AG04450 (cell line): ENCODE results near the gene ZNF326. TPM values are rescaled to one million over a fixed set of nuclear protein-coding genes. Genes with fewer than 3 reads are reported as not detected.
"Not testable (repeated sequence)": the region's sequence is repeated elsewhere in the genome, so short reads cannot be mapped to it uniquely, and the experiment has no call there.

Experiments
- CTCF ChIA-PET: fragments of 300-600, 350-600 bp; formaldehyde crosslinking; extraction: SDS; loops from one replicate; lab custom pipeline; 2022; ENCODE audit warnings: antibody characterized with exemption, inconsistent platforms; lab: Charles Lee
- POLR2A ChIA-PET: fragments of 350-600 bp; formaldehyde crosslinking; extraction: SDS; loops from one replicate; lab custom pipeline; 2021; ENCODE audit warnings: antibody characterized with exemption, inconsistent platforms; lab: Yijun Ruan, JAX
- DNase-seq: peaks from one replicate; pipeline ENCODE4 v3.0.0-alpha.2; 2011; ENCODE audit warnings: low read depth, low spot score
- H3K27ac ChIP-seq: one replicate; pipeline ENCODE4 v1.5.1; 2012; ENCODE audit warnings: low read depth, low read length, control low read depth
- H3K27me3 ChIP-seq: one replicate; pipeline ENCODE4 v1.6.0; 2012; ENCODE audit warnings: low read length; ENCODE audit not compliant: control insufficient read depth, insufficient read depth
- H3K4me3 ChIP-seq: 2 replicates; pipeline ENCODE4 v1.5.1; 2011; ENCODE audit warnings: mild to moderate bottlenecking, low read depth, low read length, control low read depth
- H3K9me3 ChIP-seq: 2 replicates; pipeline ENCODE4 v1.5.1; 2012; ENCODE audit warnings: low read length; ENCODE audit not compliant: control insufficient read depth, insufficient read depth
- CTCF ChIP-seq: IDR thresholded peaks from 2 replicates; pipeline ENCODE4 v1.5.1; 2011; ENCODE audit warnings: low read depth, low read length, control low read depth, inconsistent platforms
- polyA plus RNA-seq: library from polyadenylated mRNA; depleted of rRNA; stranded (reverse); fragments of >200 nt; gene quantifications from 2 replicates; pipeline ENCODE4 v1.2.3, GENCODE V29; 2011

ZNF326 gene
- polyA plus RNA-seq, 1 experiment, result 23.3 TPM

GRCh38 chr1:90046635-90047034, 51.7 kb downstream of the ZNF326 start:
- ChIA-PET POLR2A (no interaction called here), CTCF (interaction anchor here (1.1 to 4.2 kb wide), 11 partner anchors 9 to 1119 kb away, joined by 3 to 26 read pairs (median 6); no protein-coding TSS in a partner anchor)
- Histone ChIP-seq H3K27ac (no peak overlapping the region), H3K27me3 (peaks cover 10% of the 10 kb centered on the region), H3K4me3 (no peak overlapping the region), H3K9me3 (no peaks in the 10 kb centered on the region)
- DNase-seq, result no peak
- TF ChIP-seq CTCF, result no peak

GRCh38 chr1:90048043-90048442, 53.1 kb downstream of the ZNF326 start:
- Histone ChIP-seq H3K9me3 (no peaks in the 10 kb centered on the region), H3K27me3 (peaks cover 10% of the 10 kb centered on the region), H3K4me3 (no peak overlapping the region), H3K27ac (no peak overlapping the region)
- no peak for TF ChIP-seq CTCF
- ChIA-PET POLR2A (no interaction called here), CTCF (interaction anchor here (0.7 to 1.4 kb wide), 2 partner anchors 1117 to 1593 kb away, joined by 3 to 6 read pairs; no protein-coding TSS in a partner anchor)
- DNase-seq, result no peak

GRCh38 chr1:90062700-90063643, 68.1 kb downstream of the ZNF326 start:
- CTCF ChIA-PET, H3K27ac ChIP-seq, H3K4me3 ChIP-seq, DNase-seq, H3K9me3 ChIP-seq, H3K27me3 ChIP-seq, POLR2A ChIA-PET: not testable (repeated sequence)

GRCh38 chr1:90064109-90064508, 69.2 kb downstream of the ZNF326 start:
- CTCF ChIA-PET, DNase-seq, H3K9me3 ChIP-seq, H3K27me3 ChIP-seq, POLR2A ChIA-PET, H3K4me3 ChIP-seq, H3K27ac ChIP-seq: not testable (repeated sequence)

- DNase-seq, result no peak
- CTCF ChIA-PET, result interaction anchor here (0.5 to 1.1 kb wide), 3 partner anchors 21 to 83 kb away, joined by 3 to 5 read pairs (median 3); no protein-coding TSS in a partner anchor
- POLR2A ChIA-PET, result no interaction called here
- no peak overlapping the region for H3K4me3 ChIP-seq
- no peak for TF ChIP-seq CTCF
- H3K27ac ChIP-seq, result no peak overlapping the region
- H3K27me3 ChIP-seq, result no peaks in the 10 kb centered on the region
- no peaks in the 10 kb centered on the region for H3K9me3 ChIP-seq
These were observed 72.5 kb downstream of the ZNF326 start for GRCh38 chr1:90067194-90067931.
